ENCODE data around the gene CAPN3. TPM values are rescaled to one million over a fixed set of nuclear protein-coding genes. Genes with fewer than 3 reads are reported as not detected.
A peak's percentile ranks its signal among the peaks of the same experiment; 100 is the strongest.

Gene CAPN3
- total and polyA plus RNA-seq, 2 experiments from 2014 or later: 0.84 to 1.1 TPM

- TF ChIP-seq NANOG (IDR thresholded peaks at IDR 0.05; ENCODE audit: borderline replicate concordance): no peak
- TF ChIP-seq EZH2phosphoT487 (IDR thresholded peaks at IDR 0.05; ENCODE audit: unreplicated experiment): no peak
- no peak for TF ChIP-seq JUNB (IDR thresholded peaks at IDR 0.05; ENCODE audit: unreplicated experiment)
- no peak for TF ChIP-seq REST (IDR thresholded peaks at IDR 0.05; ENCODE audit: unreplicated experiment)
These were observed 97.7 kb downstream of the CAPN3 start (continued) for GRCh38 chr15:42456971-42457370.

GRCh38 chr15:42457445-42458442 lies 98.4 kb downstream of the CAPN3 start:
- H3K27me3 Mint-ChIP-seq (ENCODE audit: insufficient read depth, low read depth, poor library complexity): no peaks in the 10 kb centered on the region
- H3K9me3 Mint-ChIP-seq: no peaks in the 10 kb centered on the region
- H3K4me2 ChIP-seq: peak overlapping the region; percentile 50
- H3K27me3 ChIP-seq (ENCODE audit: insufficient read depth): no peaks in the 10 kb centered on the region
- H3K27ac ChIP-seq (ENCODE audit: low read depth): peak overlapping the region; percentile 82
- DNase-seq (ENCODE audit: low spot score): peak; percentile 98
- no peaks in the 10 kb centered on the region; the same call in 1 of the 2 replicates for H3K79me2 ChIP-seq (replicated peaks; ENCODE audit: insufficient read depth)
- peaks cover 16% of the 10 kb centered on the region for H3K4me1 ChIP-seq (ENCODE audit: insufficient read depth)
- H3K36me3 Mint-ChIP-seq (ENCODE audit: low read depth): 0 out of 3 replicates have a peak, but pooled peaks cover 4% of the 10 kb centered on the region
- peak overlapping the region; percentile 57 for H3K4me3 Mint-ChIP-seq
- H3F3A ChIP-seq (replicated peaks; ENCODE audit: low read depth): no peaks in the 10 kb centered on the region
- H3K36me3 ChIP-seq (ENCODE audit: insufficient read depth): no peaks in the 10 kb centered on the region
- peak overlapping the region; percentile 15 for H3K4me3 ChIP-seq
- H2AFZ ChIP-seq: no peak overlapping the region
- no peak for TF ChIP-seq ZNF331 (CRISPR knock-in tag; IDR thresholded peaks at IDR 0.05; ENCODE audit: low read depth)
- TF ChIP-seq CREB1 (CRISPR knock-in tag; IDR thresholded peaks at IDR 0.05; ENCODE audit: low read depth): no peak
- no peak for TF ChIP-seq CTCF (conservative IDR thresholded peaks at IDR 0.05; ENCODE audit: low read depth in 2 of 2)
- 0 out of 2 replicates have a peak, but pooled peaks have one; percentile 18 for TF ChIP-seq POLR2AphosphoS5 (IDR thresholded peaks at IDR 0.05; ENCODE audit: low read depth)
- no peak for TF ChIP-seq EZH2phosphoT487 (IDR thresholded peaks at IDR 0.05; ENCODE audit: unreplicated experiment)
- no peak for TF ChIP-seq STAT1 (IDR thresholded peaks at IDR 0.05; ENCODE audit: unreplicated experiment)
- no peak for TF ChIP-seq ETS1 (IDR thresholded peaks at IDR 0.05)
- peaks cover 16% of the 10 kb centered on the region for H3K4me1 Mint-ChIP-seq
- no peaks in the 10 kb centered on the region for H3K9me2 ChIP-seq (ENCODE audit: insufficient read depth)
- peak; percentile 99 for ATAC-seq
- H3K27ac Mint-ChIP-seq: peak overlapping the region; percentile 98
- no peaks in the 10 kb centered on the region for H4K20me1 ChIP-seq (replicated peaks; ENCODE audit: insufficient read depth)

All from GM23338 (cell line).